Colon (tissue), 2 donors: ENCODE data around the gene EGLN1.

Source experiments
- FAIRE-seq: peaks from 2 replicates; lab custom pipeline; 2012; peaks lifted over from hg19 to GRCh38; lab: Jason Lieb, UNC
- donor health status: control.
- donor health status: control.

The EGLN1 gene

GRCh38 chr1:231420959-231421545 is 1.0 kb downstream of the EGLN1 start:
- no peak for FAIRE-seq

- no peak for FAIRE-seq
Measured at GRCh38 chr1:231420299-231420958, 1.7 kb downstream of the EGLN1 start.

GRCh38 chr1:231419738-231420298 is 2.3 kb downstream of the EGLN1 start:
- FAIRE-seq: no peak

GRCh38 chr1:231419147-231419546 is 2.9 kb downstream of the EGLN1 start:
- no peak for FAIRE-seq

GRCh38 chr1:231418741-231419107 is 3.4 kb downstream of the EGLN1 start:
- no peak for FAIRE-seq

GRCh38 chr1:231418101-231418740 is 3.9 kb downstream of the EGLN1 start:
- FAIRE-seq: no peak

GRCh38 chr1:231417513-231417912 is 4.6 kb downstream of the EGLN1 start:
- no peak for FAIRE-seq

GRCh38 chr1:231416901-231417300 is 5.2 kb downstream of the EGLN1 start:
- no peak for FAIRE-seq

- FAIRE-seq: no peak
Measured at GRCh38 chr1:231415018-231415583, 7.0 kb downstream of the EGLN1 start.

- no peak for FAIRE-seq
Measured at GRCh38 chr1:231414260-231415016, 7.6 kb downstream of the EGLN1 start.

GRCh38 chr1:231413749-231414082 is 8.4 kb downstream of the EGLN1 start:
- FAIRE-seq: no peak

GRCh38 chr1:231411036-231411531 is 11.0 kb downstream of the EGLN1 start:
- no peak for FAIRE-seq

GRCh38 chr1:231410036-231410612 is 12.0 kb downstream of the EGLN1 start:
- no peak for FAIRE-seq

GRCh38 chr1:231408528-231409094 is 13.5 kb downstream of the EGLN1 start:
- FAIRE-seq: no peak

GRCh38 chr1:231407547-231408396 is 14.3 kb downstream of the EGLN1 start:
- FAIRE-seq: no peak

GRCh38 chr1:231407049-231407448 is 15.0 kb downstream of the EGLN1 start:
- FAIRE-seq: no peak

- FAIRE-seq: no peak
Measured at GRCh38 chr1:231404318-231404717, 17.8 kb downstream of the EGLN1 start.

- FAIRE-seq: no peak
Measured at GRCh38 chr1:231401478-231401877, 20.6 kb downstream of the EGLN1 start.

- no peak for FAIRE-seq
Measured at GRCh38 chr1:231397886-231398671, 24.0 kb downstream of the EGLN1 start.

GRCh38 chr1:231396643-231397042 is 25.4 kb downstream of the EGLN1 start:
- FAIRE-seq: no peak
